Stimulated activated CD8-positive, alpha-beta memory T cell treated with anti-CD3 and anti-CD28 coated beads, Interleukin-2, amount 100 ng/mL, for 48 hours (primary cell): ENCODE data around the gene CCDC197.
A peak's percentile ranks its signal among the peaks of the same experiment; 100 is the strongest.

ENCODE experiments used
- DNase-seq, 2 donors: peaks; one replicate each; pipeline ENCODE4 v3.0.0-alpha.2; 2020; ENCODE audit warnings: low read depth in 2 of 2

CCDC197 gene

DNA sequence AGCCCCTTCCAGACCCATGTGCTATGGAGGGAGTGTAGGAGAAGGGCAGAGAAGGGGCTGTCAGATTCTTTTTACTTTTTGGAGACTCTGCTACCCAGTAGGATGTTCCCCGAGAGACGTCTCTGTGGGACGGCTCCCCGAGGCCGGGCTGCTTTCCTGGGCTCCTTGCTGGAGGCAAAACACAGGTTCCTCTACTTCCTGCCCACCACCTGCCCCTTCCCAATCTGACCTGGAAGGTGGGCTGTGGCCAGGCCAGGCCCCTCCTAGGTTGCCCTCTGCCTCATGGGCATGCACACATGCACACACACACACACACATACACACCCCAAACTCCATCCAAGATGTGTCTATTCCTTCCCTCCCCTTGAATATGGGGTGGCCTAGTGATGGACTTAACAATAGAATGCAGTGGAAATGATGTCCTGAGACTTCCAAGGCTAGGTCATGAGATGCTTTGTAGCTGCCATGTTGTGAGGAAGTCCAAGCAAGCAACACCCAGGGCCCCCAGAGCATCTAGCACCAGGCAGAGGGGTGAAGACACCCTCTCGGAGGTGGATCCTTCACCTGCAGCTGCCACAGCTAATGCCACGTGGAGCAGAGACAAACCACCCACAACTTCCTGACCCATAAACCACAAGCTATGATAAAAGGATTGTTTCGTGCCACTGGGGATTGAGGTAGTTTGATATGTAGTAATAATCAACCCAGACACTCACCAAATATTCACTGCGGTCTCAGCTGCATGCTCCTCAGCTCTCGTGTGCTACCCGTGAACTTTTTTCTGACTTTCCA is 19.1 kb upstream of the CCDC197 start:
- DNase-seq = peak in 1 of 2 donors; percentile 63

DNA sequence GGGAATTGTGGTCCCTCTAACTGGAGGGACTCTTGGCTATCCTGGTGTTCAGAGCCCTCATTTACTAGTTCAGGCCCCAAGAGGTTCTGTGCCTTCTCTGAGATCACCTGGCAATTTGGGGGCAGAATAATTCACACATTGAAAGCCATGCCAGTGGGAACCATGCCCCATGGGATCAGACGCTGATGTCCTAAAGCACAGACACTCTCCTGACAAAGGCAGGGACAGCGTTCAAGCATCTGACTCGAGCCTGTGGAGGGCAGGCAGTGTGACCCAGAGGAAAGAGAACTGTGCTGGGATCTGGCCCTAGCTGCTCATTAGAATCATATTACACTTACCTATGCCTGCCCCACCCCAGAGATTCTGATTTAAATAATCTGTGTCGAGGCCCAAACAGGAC is 18.4 kb upstream of the CCDC197 start:
- DNase-seq = no peak

DNA sequence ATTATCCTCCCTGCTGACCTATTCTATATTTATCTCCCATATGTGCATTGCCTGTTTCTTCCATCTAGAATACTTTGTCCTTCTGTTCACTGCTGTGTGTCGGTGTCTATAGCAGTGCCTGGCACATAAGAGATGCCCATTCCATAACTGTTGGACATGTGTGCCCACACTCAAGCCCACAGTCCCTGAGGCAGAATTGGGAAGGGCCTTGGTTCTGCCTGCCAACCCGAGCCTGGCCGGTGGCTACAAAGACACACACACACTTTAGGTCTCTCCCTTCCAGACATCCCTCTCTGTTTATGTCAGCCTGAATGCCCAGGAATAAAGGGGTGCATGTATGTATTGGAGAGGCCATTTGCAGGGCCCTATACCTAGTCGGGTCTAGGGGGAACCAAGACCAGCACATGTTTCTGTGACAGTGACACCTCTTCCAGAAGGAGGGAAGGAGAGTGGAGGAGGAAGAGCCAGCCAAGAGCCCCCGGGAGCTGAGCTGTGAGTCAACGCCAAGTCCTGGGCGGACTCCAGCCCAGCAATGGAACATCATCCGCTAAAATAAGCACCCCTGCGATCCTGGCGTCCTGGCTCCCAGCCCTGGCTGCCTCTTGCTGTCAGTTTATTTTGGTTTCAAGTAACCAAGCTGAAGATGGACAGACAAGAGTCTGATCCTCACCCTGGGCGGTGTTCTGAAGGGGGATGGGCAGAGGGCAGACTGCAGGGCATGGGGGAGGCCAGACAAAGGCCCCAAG is 16.5 kb upstream of the CCDC197 start:
- no peak for DNase-seq

DNA sequence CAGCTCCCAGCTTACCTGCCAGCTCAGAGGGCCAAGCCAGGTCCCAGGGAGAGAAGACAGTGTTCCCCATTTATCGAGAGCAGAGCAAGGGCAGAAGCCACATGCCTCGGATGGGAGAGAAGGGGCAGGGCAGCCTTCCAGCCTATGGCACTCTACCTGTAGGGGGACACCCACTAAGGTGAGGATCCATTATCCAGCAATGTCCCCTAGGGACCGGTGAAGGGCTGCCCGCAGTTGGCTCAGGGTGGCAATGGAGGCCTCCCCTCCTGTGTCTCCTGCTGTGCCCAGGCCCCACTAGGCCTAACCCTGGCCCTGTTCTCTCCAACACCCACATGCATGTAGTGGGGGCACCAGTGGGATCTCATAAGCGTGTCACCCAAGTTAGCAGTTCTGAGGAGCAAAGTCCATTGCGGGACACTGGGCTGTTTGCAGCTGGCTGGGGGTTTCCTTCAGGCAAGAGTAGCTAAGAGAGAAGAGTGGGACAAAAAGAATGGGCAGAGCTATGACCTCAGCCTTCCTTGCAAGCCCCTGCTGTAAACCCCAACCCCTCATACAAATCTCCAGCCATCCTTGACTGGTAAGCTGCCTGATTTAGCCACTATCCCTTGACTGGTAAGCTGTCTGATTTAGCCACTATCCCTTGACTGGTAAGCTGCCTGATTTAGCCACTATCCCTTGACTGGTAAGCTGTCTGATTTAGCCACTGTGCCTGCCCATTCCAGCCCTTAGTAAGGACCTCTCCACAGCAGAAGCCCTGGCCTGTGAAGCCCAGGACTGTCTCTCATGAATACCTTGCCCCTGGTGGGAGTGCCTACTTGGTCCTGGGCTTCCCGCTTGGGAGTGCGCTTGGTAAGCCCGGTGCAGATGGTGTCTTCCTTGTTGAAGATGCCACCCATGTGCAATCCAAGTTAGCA is 15.5 kb upstream of the CCDC197 start:
- DNase-seq = no peak

DNA sequence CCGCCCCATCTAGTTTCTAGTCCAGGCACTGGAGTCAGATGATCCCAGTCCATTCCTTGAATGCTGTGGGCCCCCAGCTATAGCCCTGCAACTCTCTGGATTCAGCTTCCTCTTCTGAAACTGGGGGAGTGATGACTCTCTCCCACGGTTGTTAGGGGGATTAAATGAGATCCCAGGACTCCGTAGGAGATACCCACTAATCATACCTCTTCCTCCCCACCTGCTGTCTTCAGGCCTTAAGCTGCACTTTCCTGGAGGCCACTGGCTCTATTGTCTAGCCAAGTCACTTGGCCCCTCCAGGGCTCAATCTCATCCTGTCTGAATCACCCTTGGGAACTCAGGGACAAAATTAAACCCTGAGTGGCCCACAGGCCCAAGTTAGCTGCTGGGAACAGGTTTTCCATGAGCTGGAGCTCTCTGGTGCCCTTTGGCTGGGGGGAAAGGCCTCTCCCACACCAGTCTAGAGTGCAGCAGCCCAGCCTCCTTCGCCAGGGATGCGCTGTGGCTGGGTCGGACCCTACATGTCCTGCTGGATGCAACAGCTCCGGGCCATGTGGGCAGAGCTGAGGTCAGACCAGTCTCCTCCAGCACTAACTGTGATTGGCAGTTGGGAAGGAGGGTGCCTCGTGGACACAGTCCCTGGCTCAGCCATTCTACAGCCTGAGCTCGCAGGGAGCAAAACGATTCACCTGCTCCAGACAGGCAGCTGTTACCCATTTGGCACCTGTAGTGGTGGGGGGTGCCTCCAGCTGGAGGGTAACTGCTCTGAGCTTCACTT is 14.7 kb upstream of the CCDC197 start:
- DNase-seq = no peak

DNA sequence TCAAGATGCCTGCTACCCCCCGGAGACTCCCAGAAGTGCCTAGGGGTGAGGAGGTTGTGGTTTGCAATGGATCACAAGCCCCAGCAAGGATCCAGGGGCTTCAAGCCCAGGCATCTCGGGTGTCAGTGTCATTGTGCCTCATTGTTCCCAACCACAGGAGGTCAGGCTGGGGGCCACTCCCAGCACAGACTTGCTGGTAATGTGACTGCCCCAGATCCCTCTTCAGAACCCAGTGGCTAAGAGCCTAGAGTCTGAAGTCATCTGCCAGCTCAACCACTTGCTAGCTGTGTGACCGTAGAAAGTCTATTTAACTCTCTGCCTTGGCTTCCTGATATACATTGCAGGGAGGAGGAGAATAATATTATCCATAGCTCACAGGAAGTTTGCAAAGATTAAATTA is 13.0 kb upstream of the CCDC197 start:
- DNase-seq = no peak

DNA sequence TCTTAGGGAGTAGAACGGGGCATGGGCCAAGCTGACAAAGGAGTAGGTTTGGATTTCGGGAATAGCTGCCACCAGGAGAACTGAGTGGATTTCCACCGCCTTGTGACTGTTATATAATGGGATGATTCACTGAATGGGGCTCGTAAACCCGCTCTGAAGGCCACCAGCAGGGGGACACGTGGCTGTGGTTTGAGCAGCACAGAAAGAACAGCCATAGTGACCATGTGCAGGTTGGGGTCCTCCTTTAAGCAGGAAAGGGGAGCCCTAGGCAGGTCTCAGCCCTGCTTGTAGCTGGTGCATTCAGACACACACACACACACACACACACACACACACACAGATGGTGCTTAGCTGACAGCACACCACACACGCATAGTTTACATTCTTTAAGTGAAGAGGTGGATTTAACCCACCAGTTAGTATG is 12.1 kb upstream of the CCDC197 start:
- no peak for DNase-seq

DNA sequence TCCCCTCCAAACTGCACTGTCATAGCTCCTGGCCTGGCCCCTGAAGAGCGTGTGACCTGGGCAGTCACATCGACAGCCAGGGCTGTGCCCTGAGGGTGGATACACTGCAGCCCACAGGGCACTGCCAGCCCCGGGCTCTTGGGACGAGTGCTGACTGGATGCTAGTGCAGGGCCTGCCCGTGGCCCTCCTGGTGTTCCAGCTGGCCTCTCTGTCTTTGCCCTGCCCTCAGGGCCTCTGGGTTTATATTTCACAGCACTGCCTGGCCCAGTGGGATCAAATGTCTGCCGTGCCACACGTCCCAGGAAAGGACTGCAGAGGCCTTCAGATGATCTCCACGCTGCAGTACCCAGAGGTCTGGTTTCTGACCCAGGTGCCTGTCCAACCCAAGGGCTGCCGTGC is 10.1 kb upstream of the CCDC197 start:
- no peak for DNase-seq

DNA sequence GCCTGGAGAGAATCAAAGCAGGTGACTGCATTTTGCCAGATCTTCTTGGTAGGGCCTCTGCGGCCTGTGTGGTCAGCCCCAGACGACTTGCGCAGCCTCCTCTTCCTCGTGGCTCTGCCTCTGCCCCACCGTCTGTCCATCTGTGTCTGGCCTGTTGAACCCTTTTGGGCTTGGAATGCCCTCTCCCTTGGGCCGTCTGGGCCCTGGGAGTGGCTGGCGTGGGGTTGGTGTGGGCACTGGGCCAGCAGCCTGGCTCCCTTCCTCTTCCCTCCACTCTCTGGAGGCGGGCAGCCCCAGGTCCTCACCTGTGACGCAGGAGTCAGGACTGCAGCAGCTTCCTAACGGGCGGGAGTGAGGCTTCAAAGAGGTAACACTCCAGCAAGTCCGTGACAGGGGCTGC is 9.7 kb upstream of the CCDC197 start:
- DNase-seq = no peak

DNA sequence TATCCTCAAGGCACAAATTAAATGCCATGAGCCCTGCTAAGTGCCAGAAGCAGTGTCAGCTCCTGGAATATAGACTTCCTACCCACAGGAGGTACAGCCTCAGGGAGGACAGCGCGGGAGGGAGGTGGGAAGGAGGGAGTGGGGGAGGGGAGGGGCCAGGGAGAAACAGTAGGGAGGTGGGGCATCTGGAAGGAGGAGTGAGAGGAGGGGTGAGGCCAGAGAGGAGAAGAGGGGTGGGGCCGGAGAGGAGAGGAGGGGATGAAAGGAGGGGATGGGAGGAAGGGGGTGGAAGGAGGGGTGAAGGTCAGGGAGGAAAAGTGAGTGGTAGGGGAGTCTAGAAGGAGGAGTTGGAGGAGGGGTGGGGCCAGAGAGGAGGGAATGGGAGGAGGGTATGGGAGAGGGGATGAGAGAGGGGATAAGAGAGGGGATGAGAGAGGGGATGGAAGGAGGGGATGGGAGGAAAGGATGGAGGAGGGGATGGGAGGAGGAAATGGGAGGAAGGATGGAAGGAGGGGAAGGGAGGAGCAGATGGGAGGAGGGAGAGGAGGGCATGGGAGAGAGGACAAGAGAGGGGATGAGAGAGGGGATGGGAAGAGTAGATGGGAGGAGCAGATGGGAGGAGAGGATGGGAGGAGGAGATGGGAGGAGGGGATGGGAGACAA is 9.2 kb upstream of the CCDC197 start:
- no peak for DNase-seq

DNA sequence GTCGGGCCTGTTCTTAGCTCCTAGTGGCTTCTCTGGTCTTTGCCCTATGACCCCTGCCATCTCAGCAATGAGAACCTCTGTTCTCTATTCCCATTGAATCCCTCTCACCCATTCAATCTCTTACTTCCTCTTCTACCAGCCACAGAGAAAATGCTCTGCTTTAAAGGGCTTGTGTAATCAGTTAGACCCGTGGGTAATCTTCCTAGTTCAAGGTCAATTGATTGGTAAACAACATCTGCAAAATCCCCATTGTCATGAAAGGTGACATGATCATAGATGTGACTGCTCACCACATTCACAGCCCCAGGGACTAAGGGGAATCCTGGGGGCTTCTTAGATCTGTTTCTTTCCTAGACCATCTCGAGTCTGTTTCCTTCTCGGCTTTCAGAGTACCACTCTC is 7.2 kb upstream of the CCDC197 start:
- DNase-seq = no peak

DNA sequence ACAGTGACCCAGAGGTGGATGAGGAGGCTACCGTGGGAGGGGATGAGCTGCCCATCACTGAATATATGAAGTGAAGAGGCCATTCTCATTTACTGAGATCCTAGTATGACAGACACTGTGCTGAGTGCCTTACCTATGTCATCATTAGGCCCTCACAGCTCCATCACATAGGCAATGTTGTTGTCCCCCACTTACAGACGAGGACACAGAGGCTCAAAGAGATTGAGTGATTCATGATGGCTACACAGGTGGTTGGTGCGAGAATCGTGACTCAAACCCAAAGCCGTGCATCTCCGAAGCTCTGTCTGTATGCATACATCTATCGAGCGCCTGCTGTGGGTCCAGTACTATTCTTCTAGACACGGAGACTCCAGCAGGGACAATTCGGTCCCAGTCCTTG is 5.9 kb upstream of the CCDC197 start:
- no peak for DNase-seq

DNA sequence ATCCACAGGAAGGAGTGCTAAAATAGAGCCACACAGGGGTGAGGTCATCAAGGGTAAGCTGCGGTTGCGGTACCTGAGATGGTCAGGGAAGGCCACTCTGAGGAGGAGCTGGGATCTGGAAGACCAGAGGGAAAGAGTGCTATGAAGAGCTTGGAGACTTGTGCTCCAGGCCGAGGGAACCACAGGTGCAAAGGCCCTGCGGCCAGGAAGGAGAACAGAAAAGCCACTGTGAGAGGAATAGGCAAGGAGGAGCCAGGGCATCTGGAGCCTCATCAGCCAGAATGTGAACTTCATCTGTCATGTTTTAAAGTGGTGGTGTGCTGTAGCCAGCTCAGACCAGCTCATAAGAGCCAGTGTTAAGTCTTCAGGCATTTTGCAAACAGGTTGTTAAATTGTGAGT is 5.5 kb upstream of the CCDC197 start:
- no peak for DNase-seq

DNA sequence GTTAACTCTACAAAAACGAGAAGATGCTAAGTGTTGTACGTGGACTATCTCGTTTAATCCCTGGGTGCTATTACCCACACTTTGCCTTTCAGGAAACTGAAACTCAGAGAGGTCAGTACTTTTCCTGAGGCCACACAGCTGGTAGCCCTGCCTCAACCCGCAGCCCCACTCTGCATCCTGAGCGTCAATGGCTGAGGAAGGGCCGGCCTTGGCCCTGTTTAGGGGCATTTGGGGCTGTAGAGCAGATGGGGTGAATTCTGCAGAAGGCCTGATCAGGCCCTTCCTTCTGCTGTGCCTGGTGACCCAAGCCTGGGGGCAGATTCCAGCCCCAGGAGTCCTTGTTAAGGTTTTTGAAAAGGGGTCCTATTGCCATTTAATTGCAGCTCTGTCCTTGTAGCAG is 3.7 kb upstream of the CCDC197 start:
- DNase-seq = no peak

DNA sequence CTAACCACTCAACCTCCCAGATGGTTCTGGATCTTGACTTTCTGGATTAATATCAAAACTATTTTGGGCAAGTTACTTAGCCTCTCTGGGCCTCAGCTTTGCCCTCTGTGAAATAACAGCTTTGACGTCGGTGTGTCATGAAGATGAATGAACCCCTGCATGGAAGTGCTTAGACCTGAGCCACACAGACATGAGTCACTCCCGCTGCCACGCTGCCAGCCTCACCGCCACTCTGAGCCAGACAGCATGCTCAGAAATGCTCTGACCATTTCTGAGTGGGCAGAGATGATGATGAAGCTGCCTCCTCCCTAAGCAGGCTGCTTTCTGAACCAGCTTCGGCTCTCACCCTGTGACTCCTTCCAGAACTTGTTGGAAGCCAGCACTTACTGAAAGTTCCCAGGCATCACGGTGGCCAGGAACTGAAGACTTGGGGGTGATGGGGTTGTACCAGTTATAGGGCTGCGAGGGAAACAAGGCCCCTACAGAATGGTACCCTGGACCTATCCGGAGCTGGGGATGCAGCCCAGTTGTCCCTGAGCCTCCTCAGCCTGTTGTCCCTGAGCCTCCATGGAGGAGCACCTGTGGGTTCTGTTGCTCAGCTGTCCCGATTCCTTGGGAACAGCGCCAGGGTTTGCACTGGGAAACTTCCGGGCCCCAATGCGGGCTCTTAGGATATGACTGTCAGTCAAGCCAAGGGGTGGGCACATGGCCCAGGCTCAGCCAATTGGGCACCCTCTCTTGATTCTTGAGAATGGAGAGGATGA is 2.0 kb upstream of the CCDC197 start:
- DNase-seq = peak; percentile 46 to 64

DNA sequence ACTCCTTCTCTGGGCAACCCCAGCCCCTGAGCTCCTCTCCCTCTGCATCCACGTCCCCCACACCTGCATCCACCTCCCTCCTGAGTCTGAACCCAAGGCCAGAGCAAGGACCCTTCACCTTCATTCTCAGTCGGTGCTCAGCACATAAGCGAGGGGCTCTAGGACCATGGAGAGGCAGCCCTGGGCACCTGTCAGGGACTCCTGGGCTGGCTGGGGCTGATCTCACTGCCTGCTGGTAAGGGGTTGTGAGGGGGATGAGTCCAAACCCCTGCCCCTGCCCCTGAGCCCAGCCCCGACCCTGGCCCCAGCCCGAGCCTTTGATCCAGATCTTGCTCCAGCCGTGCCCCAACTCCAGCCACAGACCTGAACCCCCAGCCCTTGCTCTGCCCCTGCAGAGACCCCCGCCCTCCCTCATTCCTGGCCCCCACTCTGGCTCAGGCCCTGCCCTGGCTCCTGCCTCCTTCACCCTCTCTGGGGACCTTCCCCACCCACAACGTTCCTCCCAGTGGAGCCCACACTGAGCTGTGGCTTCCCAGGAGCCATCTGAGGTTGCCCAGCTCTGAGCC is 888 bp upstream of the CCDC197 start:
- DNase-seq = no peak

DNA sequence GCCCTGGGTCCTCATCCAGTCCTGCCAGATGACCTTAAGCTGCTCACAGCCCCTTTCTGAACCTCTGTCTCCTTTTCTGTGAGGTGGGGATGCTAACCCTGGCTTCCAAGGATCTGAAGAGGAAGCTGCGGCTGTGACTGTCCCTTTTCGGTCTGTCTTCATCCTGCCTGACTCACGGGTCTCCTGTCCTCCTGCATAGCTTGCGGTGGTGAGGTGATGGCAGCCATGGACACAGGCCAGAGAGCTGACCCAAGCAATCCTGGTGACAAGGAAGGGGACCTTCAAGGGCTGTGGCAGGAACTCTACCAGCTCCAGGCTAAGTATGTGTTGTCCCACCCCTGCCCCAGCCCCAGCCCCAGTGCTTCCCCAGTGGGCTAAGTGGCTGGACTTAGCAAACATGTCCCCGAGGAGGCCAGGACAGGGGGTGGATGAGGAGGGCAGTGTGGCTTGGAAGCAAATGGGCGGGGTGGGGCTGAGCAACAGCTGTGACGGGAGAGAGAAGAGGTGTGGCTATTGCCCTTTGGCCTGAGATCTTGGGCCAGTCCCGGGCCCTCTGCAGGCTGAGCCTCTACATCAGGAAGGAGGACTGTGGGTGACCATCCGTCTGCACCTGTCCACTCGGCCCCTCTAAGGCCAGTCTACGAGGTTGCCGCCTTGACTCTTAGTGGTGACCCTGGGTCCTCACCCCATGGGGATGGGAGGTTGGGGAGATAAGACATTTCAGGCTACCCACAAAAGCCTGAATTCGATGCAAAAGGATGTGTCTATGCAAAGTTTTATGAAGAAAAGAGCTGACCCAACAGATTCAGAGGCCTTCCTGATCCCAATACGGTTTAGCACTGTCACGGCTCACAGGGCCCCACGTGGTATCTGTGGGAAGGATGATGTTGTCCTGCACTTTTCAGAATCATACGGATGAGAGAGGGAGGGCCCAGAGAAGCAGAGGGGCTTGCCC is 1.1 kb downstream of the CCDC197 start:
- no peak for DNase-seq

DNA sequence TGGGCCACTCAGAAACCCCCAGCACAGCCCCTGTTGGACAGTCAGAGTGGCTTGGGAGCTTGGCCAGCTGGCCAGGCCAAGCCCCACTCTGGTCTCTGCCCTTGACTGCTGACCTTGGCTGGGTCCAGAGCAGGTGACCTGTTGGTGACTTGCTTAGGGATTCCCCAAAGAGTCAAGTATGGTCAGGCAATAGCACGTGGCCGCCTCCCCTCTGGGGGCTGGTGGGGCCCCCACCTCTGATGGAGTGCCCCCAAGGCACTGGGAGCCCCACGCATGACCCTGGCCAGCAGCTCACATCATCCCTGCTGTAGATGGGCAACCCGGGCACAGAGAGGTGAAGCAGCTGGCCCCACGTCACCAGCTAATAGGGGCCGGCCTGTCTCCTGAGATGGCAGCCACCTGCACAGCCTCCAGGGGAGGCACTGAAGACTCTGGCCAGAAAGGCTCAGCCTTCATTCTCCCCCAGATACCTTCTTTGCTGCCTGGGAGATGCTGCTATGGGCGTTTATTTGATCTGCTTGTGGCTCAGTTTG is 1.8 kb downstream of the CCDC197 start:
- no peak for DNase-seq
